GM21360 (cell line): ENCODE data around the gene DBF4B.

Source experiments
- ATAC-seq: cut with Tn5 transposase; IDR thresholded peaks from one replicate; pipeline ENCODE4 v1.9.1; 2021; ENCODE audit warnings: mild to moderate bottlenecking, moderate library complexity; ENCODE audit not compliant: unreplicated experiment

The DBF4B gene

GRCh38 chr17:44776628-44777393 lies 68.3 kb downstream of the DBF4B start:
- ATAC-seq, result no peak

GRCh38 chr17:44777394-44778348 lies 69.2 kb downstream of the DBF4B start:
- ATAC-seq, result no peak

- no peak for ATAC-seq
Observed at GRCh38 chr17:44778656-44779210, 70.3 kb downstream of the DBF4B start.

- ATAC-seq, result no peak
Observed at GRCh38 chr17:44779211-44780025, 71.0 kb downstream of the DBF4B start.

- ATAC-seq, result no peak
Observed at GRCh38 chr17:44780161-44780560, 71.7 kb downstream of the DBF4B start.

GRCh38 chr17:44780845-44781480 lies 72.5 kb downstream of the DBF4B start:
- no peak for ATAC-seq

GRCh38 chr17:44781551-44782325 lies 73.3 kb downstream of the DBF4B start:
- no peak for ATAC-seq

- ATAC-seq, result no peak
Observed at GRCh38 chr17:44782326-44782850, 73.9 kb downstream of the DBF4B start.

- no peak for ATAC-seq
Observed at GRCh38 chr17:44785921-44786320, 77.5 kb downstream of the DBF4B start.

- no peak for ATAC-seq
Observed at GRCh38 chr17:44786551-44787081, 78.2 kb downstream of the DBF4B start.

- no peak for ATAC-seq
Observed at GRCh38 chr17:44787271-44787940, 78.9 kb downstream of the DBF4B start.

- no peak for ATAC-seq
Observed at GRCh38 chr17:44788139-44788538, 79.7 kb downstream of the DBF4B start.

GRCh38 chr17:44792276-44792675 lies 83.8 kb downstream of the DBF4B start:
- no peak for ATAC-seq

- no peak for ATAC-seq
Observed at GRCh38 chr17:44793885-44794842, 85.7 kb downstream of the DBF4B start.

GRCh38 chr17:44794851-44795413 lies 86.5 kb downstream of the DBF4B start:
- no peak for ATAC-seq

GRCh38 chr17:44795421-44795820 lies 87.0 kb downstream of the DBF4B start:
- ATAC-seq, result no peak

- no peak for ATAC-seq
Observed at GRCh38 chr17:44795928-44796327, 87.5 kb downstream of the DBF4B start.
